Lung (tissue), 12 donors: ENCODE data around the gene TULP4. TPM values are rescaled to one million over a fixed set of nuclear protein-coding genes. Genes with fewer than 3 reads are reported as not detected.

Source experiments
- ATAC-seq: fragments of 200-7000 bp; cut with Tn5 transposase; one replicate; pipeline ENCODE4 v1.9.1; 2020; ENCODE audit warnings: moderate number of reproducible peaks; ENCODE audit not compliant: insufficient read depth, low FRiP score
- DNase-seq, 3 donors: peaks; one replicate each; pipeline ENCODE4 v3.0.0-alpha.2; 2013 to 2017
- H3K27ac ChIP-seq, 2 donors: one replicate each; pipeline ENCODE4 v1.5.1; 2013; ENCODE audit warnings: mild to moderate bottlenecking in 2 of 2, moderate library complexity in 2 of 2, control low read depth in 1 of 2, inconsistent platforms in 1 of 2, low read depth in 1 of 2, low read length in 1 of 2
- H3K27me3 ChIP-seq, 3 donors: one replicate each; pipeline ENCODE4 v1.5.1; 2013; ENCODE audit warnings: low read length in 2 of 3; ENCODE audit not compliant: control insufficient read depth in 3 of 3, insufficient read depth in 3 of 3
- H3K36me3 ChIP-seq, 4 donors: one replicate each; pipeline ENCODE4 v1.5.1; 2013; ENCODE audit warnings: low read length in 4 of 4, mild to moderate bottlenecking in 1 of 4, moderate library complexity in 1 of 4; ENCODE audit not compliant: control insufficient read depth in 4 of 4, insufficient read depth in 4 of 4
- H3K4me1 ChIP-seq, 5 donors: one replicate each; pipeline ENCODE4 v1.5.1; 2013; ENCODE audit warnings: low read length in 5 of 5, mild to moderate bottlenecking in 2 of 5, moderate library complexity in 1 of 5; ENCODE audit not compliant: control insufficient read depth in 5 of 5, insufficient read depth in 5 of 5
- H3K4me3 ChIP-seq: one replicate; pipeline ENCODE4 v1.5.1; 2013; ENCODE audit warnings: mild to moderate bottlenecking, control low read depth, moderate library complexity
- H3K9ac ChIP-seq, 2 donors: one replicate each; pipeline ENCODE4 v1.5.1; 2013; ENCODE audit warnings: low read length in 2 of 2, control low read depth in 1 of 2; ENCODE audit not compliant: insufficient read depth in 1 of 2
- H3K9me3 ChIP-seq, 4 donors: one replicate each; pipeline ENCODE4 v1.5.1; 2013; ENCODE audit warnings: low read length in 3 of 4, mild to moderate bottlenecking in 1 of 4, moderate library complexity in 1 of 4; ENCODE audit not compliant: control insufficient read depth in 4 of 4, insufficient read depth in 3 of 4
- CTCF ChIP-seq: IDR thresholded peaks from 2 replicates; pipeline ENCODE4 v1.5.1; 2012; ENCODE audit warnings: mild to moderate bottlenecking; ENCODE audit errors: control extremely low read depth, extremely low read depth
- WGBS, 2 donors: extraction: QIAGEN DNeasy Blood & Tissue Kit; methylation state at CpG; one replicate each; pipeline ENCODE4 v1.1.7; 2013; 5-methylcytosine and 5-hydroxymethylcytosine counted together
- polyA plus RNA-seq, 2 donors: library from polyadenylated mRNA; stranded (reverse); fragments of 200-250 nt; gene quantifications; one replicate each; pipeline ENCODE4 v1.2.1, GENCODE V29; 2013
- total RNA-seq, 2 donors: library from RNA; depleted of rRNA in 1 of 2; stranded (reverse); fragments of >200 nt in 1 of 2; gene quantifications; one replicate each; pipeline ENCODE4 v1.2.1, GENCODE V29; 2014 to 2021
- donor health status: control.
- donor health status: control.
- donor health status: Bipolar disorder and iron deficiency.
- donor health status: healthy.
- donor health status: DM: yes; HTN: yes; CAD: no.

Gene TULP4
- total and polyA plus RNA-seq, 4 donors: 4.5 to 147 (median 39.2) TPM

- no peak overlapping the region for H3K4me3 ChIP-seq
- no peaks in the 10 kb centered on the region for H3K27me3 ChIP-seq
- no peaks in the 10 kb centered on the region for H3K9me3 ChIP-seq
- peaks cover 0 to 3% (median 0%) of the 10 kb centered on the region in 4 donors for H3K36me3 ChIP-seq
- DNase-seq (no peak), ATAC-seq (no peak)
- WGBS, 2 donors: 67 to 88% methylated on average over 2 of the region's 2 CpGs
- H3K27ac ChIP-seq: no peak overlapping the region
- no peak overlapping the region for H3K9ac ChIP-seq
- H3K4me1 ChIP-seq: peaks cover 0 to 4% (median 0%) of the 10 kb centered on the region in 5 donors
- no peak for TF ChIP-seq CTCF
Measured at GRCh38 chr6:158268361-158269147, 43.7 kb upstream of the TULP4 start.

- no peak for DNase-seq
- Histone ChIP-seq H3K9ac (no peak overlapping the region), H3K4me3 (no peak overlapping the region), H3K9me3 (no peaks in the 10 kb centered on the region), H3K27ac (no peak overlapping the region), H3K36me3 (peaks cover 0 to 3% (median 0%) of the 10 kb centered on the region in 4 donors), H3K4me1 (peaks cover 0 to 4% (median 0%) of the 10 kb centered on the region in 5 donors), H3K27me3 (no peaks in the 10 kb centered on the region)
- ATAC-seq: no peak
- no peak for TF ChIP-seq CTCF
- 76 to 89% methylated on average over 3 of the region's 3 CpGs for WGBS, 2 donors
Measured at GRCh38 chr6:158269657-158270056, 42.6 kb upstream of the TULP4 start.

- H3K9ac ChIP-seq: no peak overlapping the region
- no peak for DNase-seq
- no peak for ATAC-seq
- 81 to 84% methylated on average over 11 of the region's 11 CpGs for WGBS, 2 donors
- peaks cover 0 to 3% (median 0%) of the 10 kb centered on the region in 4 donors for H3K36me3 ChIP-seq
- H3K9me3 ChIP-seq: no peaks in the 10 kb centered on the region
- no peak overlapping the region for H3K4me3 ChIP-seq
- H3K27me3 ChIP-seq: no peaks in the 10 kb centered on the region
- H3K4me1 ChIP-seq: peaks cover 0 to 7% (median 0%) of the 10 kb centered on the region in 5 donors
- no peak for TF ChIP-seq CTCF
- H3K27ac ChIP-seq: no peak overlapping the region
Measured at GRCh38 chr6:158270389-158271127, 41.7 kb upstream of the TULP4 start.
